Cardiac muscle cell (in vitro differentiated cells and primary cell): ENCODE data around the gene KRT83. TPM values are rescaled to one million over a fixed set of nuclear protein-coding genes. Genes with fewer than 3 reads are reported as not detected.
A peak's percentile ranks its signal among the peaks of the same experiment; 100 is the strongest.

Experiments used
- DNase-seq, 2 donors: peaks; one replicate each; pipeline versions ENCODE4 v3.0.0 to v3.0.0-alpha.2; 2010 to 2017; ENCODE audit warnings: low read depth in 1 of 2, low spot score in 1 of 2
- H3K27ac ChIP-seq: fragments of 200-600 bp; sonication (generic); 2 replicates; pipeline ENCODE4 v1.5.1; 2016
- H3K27me3 ChIP-seq: fragments of 200-600 bp; sonication (generic); 2 replicates; pipeline ENCODE4 v1.6.0; 2016; ENCODE audit warnings: control low read depth
- H3K36me3 ChIP-seq: fragments of 200-600 bp; sonication (generic); 2 replicates; pipeline ENCODE4 v1.5.1; 2016; ENCODE audit warnings: control low read depth
- H3K4me1 ChIP-seq: fragments of 200-600 bp; sonication (generic); 2 replicates; pipeline ENCODE4 v1.8.1; 2017; ENCODE audit warnings: low read depth, mild to moderate bottlenecking, mixed run types
- H3K4me3 ChIP-seq: fragments of 200-600 bp; sonication (generic); 2 replicates; pipeline ENCODE4 v1.5.1; 2016; ENCODE audit warnings: mild to moderate bottlenecking
- H3K9me3 ChIP-seq: fragments of 200-600 bp; sonication (generic); 2 replicates; pipeline ENCODE4 v1.5.1; 2017; ENCODE audit warnings: low read depth, mild to moderate bottlenecking, control low read depth
- CTCF ChIP-seq: IDR thresholded peaks from 2 replicates; pipeline ENCODE4 v1.5.1; 2012; ENCODE audit warnings: low read depth, mild to moderate bottlenecking, low read length
- polyA plus RNA-seq: library from polyadenylated mRNA; unstranded; fragments of >200 nt; fragmentation: Nextera tagmentation; extraction: Ambion mirVana; gene quantifications from 2 replicates; pipeline ENCODE4 v1.2.1, GENCODE V29; 2016
- total RNA-seq: library from RNA; depleted of rRNA; stranded (reverse); fragments of >200 nt; gene quantifications from 2 replicates; pipeline ENCODE4 v1.2.3, GENCODE V29; 2016

Gene KRT83
- total and polyA plus RNA-seq, 2 experiments from 2014 or later, result not detected

GRCh38 chr12:52331039-52331438 is 9.8 kb upstream of the KRT83 start:
- DNase-seq, result no peak
- no peak overlapping the region for H3K27ac ChIP-seq
- H3K4me1 ChIP-seq, result no peaks in the 10 kb centered on the region
- H3K27me3 ChIP-seq, result peaks cover 34% of the 10 kb centered on the region
- no peak overlapping the region for H3K4me3 ChIP-seq
- no peaks in the 10 kb centered on the region for H3K36me3 ChIP-seq
- no peaks in the 10 kb centered on the region for H3K9me3 ChIP-seq
- TF ChIP-seq CTCF, result no peak

GRCh38 chr12:52327830-52328500 is 6.8 kb upstream of the KRT83 start:
- Histone ChIP-seq H3K27ac (no peak overlapping the region), H3K27me3 (peaks cover 59% of the 10 kb centered on the region), H3K36me3 (no peaks in the 10 kb centered on the region), H3K4me1 (no peaks in the 10 kb centered on the region), H3K4me3 (no peak overlapping the region), H3K9me3 (no peaks in the 10 kb centered on the region)
- DNase-seq, result no peak
- no peak for TF ChIP-seq CTCF

GRCh38 chr12:52327052-52327829 is 6.0 kb upstream of the KRT83 start:
- DNase-seq, result peak; percentile 29 to 92
- Histone ChIP-seq H3K27ac (no peak overlapping the region), H3K36me3 (no peaks in the 10 kb centered on the region), H3K27me3 (peaks cover 64% of the 10 kb centered on the region), H3K4me3 (no peak overlapping the region), H3K4me1 (no peaks in the 10 kb centered on the region), H3K9me3 (no peaks in the 10 kb centered on the region)
- peak; percentile 87 for TF ChIP-seq CTCF

GRCh38 chr12:52324153-52324444 is 2.9 kb upstream of the KRT83 start:
- no peaks in the 10 kb centered on the region for H3K4me1 ChIP-seq
- TF ChIP-seq CTCF, result no peak
- no peaks in the 10 kb centered on the region for H3K36me3 ChIP-seq
- peaks cover 80% of the 10 kb centered on the region for H3K27me3 ChIP-seq
- H3K4me3 ChIP-seq, result no peak overlapping the region
- no peak overlapping the region for H3K27ac ChIP-seq
- DNase-seq, result no peak
- H3K9me3 ChIP-seq, result no peaks in the 10 kb centered on the region

GRCh38 chr12:52323416-52324152 is 2.4 kb upstream of the KRT83 start:
- DNase-seq, result no peak
- H3K36me3 ChIP-seq, result no peaks in the 10 kb centered on the region
- H3K4me1 ChIP-seq, result no peaks in the 10 kb centered on the region
- no peaks in the 10 kb centered on the region for H3K9me3 ChIP-seq
- H3K4me3 ChIP-seq, result no peak overlapping the region
- H3K27ac ChIP-seq, result no peak overlapping the region
- no peak for TF ChIP-seq CTCF
- peaks cover 86% of the 10 kb centered on the region for H3K27me3 ChIP-seq
